H9 (cell line): ENCODE results near the gene HMSD. TPM values are rescaled to one million over a fixed set of nuclear protein-coding genes. Genes with fewer than 3 reads are reported as not detected.

ENCODE experiments used
- DNase-seq: peaks from one replicate; pipeline ENCODE4 v3.0.0-alpha.2; 2017
- H2AFZ ChIP-seq: one replicate; pipeline ENCODE4 v1.6.1; 2013; ENCODE audit warnings: mild to moderate bottlenecking, low read length, control low read depth, moderate library complexity
- H2AK5ac ChIP-seq: 2 replicates; pipeline ENCODE4 v1.6.1; 2013; ENCODE audit warnings: low read length, control low read depth, mixed read lengths; ENCODE audit not compliant: insufficient read length
- H2BK120ac ChIP-seq: one replicate; pipeline ENCODE4 v1.6.1; 2013; ENCODE audit warnings: low read depth, mild to moderate bottlenecking, low read length, control low read depth, inconsistent platforms; ENCODE audit not compliant: poor library complexity, severe bottlenecking
- H2BK12ac ChIP-seq: 2 replicates; pipeline ENCODE4 v1.6.1; 2013; ENCODE audit warnings: low read length, control low read depth, mixed read lengths, low read depth; ENCODE audit not compliant: insufficient read length
- H2BK15ac ChIP-seq: 2 replicates; pipeline ENCODE4 v1.6.1; 2013; ENCODE audit warnings: low read depth, low read length, control low read depth
- H2BK20ac ChIP-seq: one replicate; pipeline ENCODE4 v1.6.1; 2013; ENCODE audit warnings: low read depth, mild to moderate bottlenecking, low read length, control low read depth, inconsistent platforms; ENCODE audit not compliant: poor library complexity, severe bottlenecking
- H2BK5ac ChIP-seq: 2 replicates; pipeline ENCODE4 v1.6.1; 2013; ENCODE audit warnings: low read length, control low read depth, mixed read lengths; ENCODE audit not compliant: insufficient read length
- H3K14ac ChIP-seq: 2 replicates; pipeline ENCODE4 v1.6.1; 2013; ENCODE audit warnings: low read length, control low read depth; ENCODE audit not compliant: insufficient read depth
- H3K18ac ChIP-seq: 2 replicates; pipeline ENCODE4 v1.6.1; 2013; ENCODE audit warnings: low read depth, mild to moderate bottlenecking, mixed read lengths, low read length, control low read depth; ENCODE audit not compliant: insufficient read length
- H3K23ac ChIP-seq: 2 replicates; pipeline ENCODE4 v1.6.1; 2013; ENCODE audit warnings: low read length, control low read depth, mixed read lengths, low read depth; ENCODE audit not compliant: insufficient read length
- H3K23me2 ChIP-seq: 2 replicates; pipeline ENCODE4 v1.6.1; 2013; ENCODE audit warnings: low read depth, mild to moderate bottlenecking, mixed read lengths, low read length, control low read depth; ENCODE audit not compliant: insufficient read length, poor library complexity, severe bottlenecking
- H3K27ac ChIP-seq: 2 replicates; pipeline ENCODE4 v1.5.1; 2013; ENCODE audit warnings: low read length, control low read depth, mixed read lengths, low read depth; ENCODE audit not compliant: insufficient read length
- H3K27me3 ChIP-seq: 2 replicates; pipeline ENCODE4 v1.6.1; 2013; ENCODE audit warnings: low read length, control low read depth, inconsistent platforms; ENCODE audit not compliant: insufficient read depth
- H3K4ac ChIP-seq: 2 replicates; pipeline ENCODE4 v1.6.1; 2013; ENCODE audit warnings: low read depth, mild to moderate bottlenecking, control low read depth, inconsistent platforms, low read length, moderate library complexity
- H3K4me1 ChIP-seq: 2 replicates; pipeline ENCODE4 v1.6.1; 2013; ENCODE audit warnings: low read length, control low read depth, inconsistent platforms; ENCODE audit not compliant: insufficient read depth
- H3K4me2 ChIP-seq: 2 replicates; pipeline ENCODE4 v1.6.1; 2013; ENCODE audit warnings: low read length, control low read depth, mixed read lengths; ENCODE audit not compliant: insufficient read length, insufficient read depth
- H3K56ac ChIP-seq: 2 replicates; pipeline ENCODE4 v1.6.1; 2013; ENCODE audit warnings: low read depth, mild to moderate bottlenecking, mixed read lengths, low read length, control low read depth; ENCODE audit not compliant: insufficient read length
- H3K79me1 ChIP-seq: 2 replicates; pipeline ENCODE4 v1.6.1; 2013; ENCODE audit warnings: low read depth, mild to moderate bottlenecking, moderate library complexity, low read length, control low read depth, inconsistent platforms; ENCODE audit not compliant: insufficient read depth, poor library complexity, severe bottlenecking
- H3K79me2 ChIP-seq: 2 replicates; pipeline ENCODE4 v1.6.1; 2013; ENCODE audit warnings: low read length, control low read depth, inconsistent platforms; ENCODE audit not compliant: insufficient read depth
- H3K9ac ChIP-seq: 2 replicates; pipeline ENCODE4 v1.6.1; 2013; ENCODE audit warnings: low read length, control low read depth, mixed read lengths; ENCODE audit not compliant: insufficient read length; ENCODE audit errors: extremely low read depth
- H3K9me3 ChIP-seq: one replicate; pipeline ENCODE4 v1.6.1; 2013; ENCODE audit warnings: low read depth, low read length, inconsistent platforms; ENCODE audit not compliant: control insufficient read depth
- H3T11ph ChIP-seq: one replicate; pipeline ENCODE4 v1.6.1; 2013; ENCODE audit warnings: mild to moderate bottlenecking, low read length, control low read depth, inconsistent platforms
- H4K20me1 ChIP-seq: one replicate; pipeline ENCODE4 v1.6.1; 2013; ENCODE audit not compliant: control insufficient read depth, insufficient read length, insufficient read depth
- H4K5ac ChIP-seq: 2 replicates; pipeline ENCODE4 v1.6.1; 2013; ENCODE audit warnings: low read depth, mild to moderate bottlenecking, mixed read lengths, low read length, control low read depth; ENCODE audit not compliant: insufficient read length
- H4K8ac ChIP-seq: replicated peaks from 2 replicates; pipeline ENCODE4 v1.6.1; 2013; ENCODE audit warnings: low read length, control low read depth, mixed read lengths, low read depth; ENCODE audit not compliant: insufficient read length
- H4K91ac ChIP-seq: 2 replicates; pipeline ENCODE4 v1.6.1; 2013; ENCODE audit warnings: low read depth, mild to moderate bottlenecking, moderate library complexity, mixed read lengths, low read length, control low read depth; ENCODE audit not compliant: insufficient read length
- H3K27ac Mint-ChIP-seq, 3 experiments: 2 replicates in 2 of 3; 3 replicates in 1 of 3; pipeline ENCODE4 v1.8.0; 2020 to 2021; ENCODE audit warnings: mixed read lengths in 3 of 3, mild to moderate bottlenecking in 1 of 3, moderate library complexity in 1 of 3
- H3K27me3 Mint-ChIP-seq: 2 replicates; pipeline ENCODE4 v1.8.0; 2021; ENCODE audit warnings: low read depth, mild to moderate bottlenecking, moderate library complexity, mixed read lengths
- H3K36me3 Mint-ChIP-seq, 3 experiments: 2 replicates in 2 of 3; 3 replicates in 1 of 3; pipeline ENCODE4 v1.8.0; 2020 to 2021; ENCODE audit warnings: low read depth in 3 of 3, mixed read lengths in 3 of 3; ENCODE audit not compliant: insufficient read depth in 1 of 3
- H3K4me1 Mint-ChIP-seq, 2 experiments: 2 replicates each; pipeline ENCODE4 v1.8.0; 2020; ENCODE audit warnings: mixed read lengths in 2 of 2
- H3K4me3 Mint-ChIP-seq, 2 experiments: 2 replicates in 1 of 2; 3 replicates in 1 of 2; pipeline ENCODE4 v1.8.0; 2020 to 2021; ENCODE audit warnings: mild to moderate bottlenecking in 2 of 2, mixed read lengths in 2 of 2, moderate library complexity in 1 of 2
- H3K9me3 Mint-ChIP-seq, 2 experiments: 2 replicates in 1 of 2; 3 replicates in 1 of 2; pipeline ENCODE4 v1.8.0; 2020; ENCODE audit warnings: mild to moderate bottlenecking in 2 of 2, mixed read lengths in 2 of 2, moderate library complexity in 1 of 2
- WGBS: extraction: QIAGEN DNeasy Blood & Tissue Kit; methylation state at CpG from one replicate; pipeline ENCODE4 v1.1.7; 2013; ENCODE audit warnings: missing lambda C conversion rate, low lambda C conversion rate, mixed read lengths; ENCODE audit not compliant: insufficient read length; ENCODE audit errors: extremely low coverage; 5-methylcytosine and 5-hydroxymethylcytosine counted together
- total RNA-seq: library from RNA; stranded (reverse); gene quantifications from 2 replicates; pipeline ENCODE4 v1.2.1, GENCODE V29; 2021
- TF ChIP-seq, protein P1 (sequence below): fragments of 200-600 bp; sonication (generic); conservative IDR thresholded peaks from 3 replicates; pipeline ENCODE4 v1.8.0; 2021; ENCODE audit warnings: antibody characterized with exemption, mild to moderate bottlenecking

HMSD gene
- total RNA-seq, 1 experiment from 2014 or later: 6.6 TPM

DNA sequence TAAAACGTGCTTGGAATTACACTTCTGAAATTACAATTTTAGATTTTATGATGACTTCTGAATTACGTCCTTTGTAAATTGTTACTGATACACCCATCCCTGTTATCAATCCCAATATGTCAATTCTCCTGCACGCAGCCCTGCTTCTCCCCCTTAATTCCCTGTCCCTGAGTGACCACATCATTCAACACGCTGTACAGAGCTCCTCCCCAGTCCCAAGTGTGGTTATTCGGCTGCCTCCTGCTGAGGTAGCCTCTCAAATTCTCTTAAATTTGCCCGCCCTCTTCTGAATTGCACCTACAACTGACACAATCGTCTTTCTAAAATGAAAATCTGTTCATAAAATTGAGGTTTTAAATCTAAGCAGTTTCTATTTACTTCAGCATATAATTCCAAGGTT is 30.9 kb downstream of the HMSD start:
- DNase-seq: no peak
- H2BK5ac ChIP-seq: no peak overlapping the region
- no peak overlapping the region for H3K4me2 ChIP-seq
- no peak overlapping the region for H2BK12ac ChIP-seq
- H4K8ac ChIP-seq: no peak overlapping the region
- H3K27ac ChIP-seq: no peak overlapping the region
- peaks cover 25% of the 10 kb centered on the region for H3K27me3 ChIP-seq
- Mint-ChIP-seq H3K9me3 (no peaks in the 10 kb centered on the region), H3K27me3 (peaks cover 53% of the 10 kb centered on the region), H3K4me1 (peaks cover 0 to 9% of the 10 kb centered on the region in 2 experiments; a peak in 3 of 4 replicates), H3K36me3 (no peaks in the 10 kb centered on the region; a peak in 1 of 7 replicates), H3K27ac (no peak overlapping the region), H3K4me3 (no peak overlapping the region)
- no peaks in the 10 kb centered on the region for H4K20me1 ChIP-seq
- no peak overlapping the region for H3K9ac ChIP-seq
- H3K4ac ChIP-seq: no peak overlapping the region
- H3K23me2 ChIP-seq: no peaks in the 10 kb centered on the region
- no peak overlapping the region for H3K56ac ChIP-seq
- H2AK5ac ChIP-seq: no peak overlapping the region
- no peaks in the 10 kb centered on the region for H3K79me1 ChIP-seq
- WGBS: no CpG with 5 or more reads among the region's 7 CpGs
- H3T11ph ChIP-seq: no peak overlapping the region
- H2AFZ ChIP-seq: no peak overlapping the region
- no peak overlapping the region for H3K23ac ChIP-seq
- H3K79me2 ChIP-seq: no peaks in the 10 kb centered on the region
- TF ChIP-seq, protein P1, sequence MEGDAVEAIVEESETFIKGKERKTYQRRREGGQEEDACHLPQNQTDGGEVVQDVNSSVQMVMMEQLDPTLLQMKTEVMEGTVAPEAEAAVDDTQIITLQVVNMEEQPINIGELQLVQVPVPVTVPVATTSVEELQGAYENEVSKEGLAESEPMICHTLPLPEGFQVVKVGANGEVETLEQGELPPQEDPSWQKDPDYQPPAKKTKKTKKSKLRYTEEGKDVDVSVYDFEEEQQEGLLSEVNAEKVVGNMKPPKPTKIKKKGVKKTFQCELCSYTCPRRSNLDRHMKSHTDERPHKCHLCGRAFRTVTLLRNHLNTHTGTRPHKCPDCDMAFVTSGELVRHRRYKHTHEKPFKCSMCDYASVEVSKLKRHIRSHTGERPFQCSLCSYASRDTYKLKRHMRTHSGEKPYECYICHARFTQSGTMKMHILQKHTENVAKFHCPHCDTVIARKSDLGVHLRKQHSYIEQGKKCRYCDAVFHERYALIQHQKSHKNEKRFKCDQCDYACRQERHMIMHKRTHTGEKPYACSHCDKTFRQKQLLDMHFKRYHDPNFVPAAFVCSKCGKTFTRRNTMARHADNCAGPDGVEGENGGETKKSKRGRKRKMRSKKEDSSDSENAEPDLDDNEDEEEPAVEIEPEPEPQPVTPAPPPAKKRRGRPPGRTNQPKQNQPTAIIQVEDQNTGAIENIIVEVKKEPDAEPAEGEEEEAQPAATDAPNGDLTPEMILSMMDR: no peak
- no peak overlapping the region for H2BK15ac ChIP-seq
- no peak overlapping the region for H3K14ac ChIP-seq
- no peaks in the 10 kb centered on the region for H3K9me3 ChIP-seq
- no peak overlapping the region for H4K5ac ChIP-seq
- no peak overlapping the region for H2BK20ac ChIP-seq
- H3K4me1 ChIP-seq: no peaks in the 10 kb centered on the region
- no peak overlapping the region for H2BK120ac ChIP-seq
- no peak overlapping the region for H3K18ac ChIP-seq
- no peak overlapping the region for H4K91ac ChIP-seq
